GM19043 (cell line): ENCODE results near the gene AOAH.
"Not testable (repeated sequence)": the region's sequence is repeated elsewhere in the genome, so short reads cannot be mapped to it uniquely, and the experiment has no call there.

ENCODE experiments used
- ATAC-seq: cut with Tn5 transposase; IDR thresholded peaks from one replicate; pipeline ENCODE4 v1.9.1; 2021; ENCODE audit warnings: low read depth; ENCODE audit not compliant: unreplicated experiment

The AOAH gene

DNA sequence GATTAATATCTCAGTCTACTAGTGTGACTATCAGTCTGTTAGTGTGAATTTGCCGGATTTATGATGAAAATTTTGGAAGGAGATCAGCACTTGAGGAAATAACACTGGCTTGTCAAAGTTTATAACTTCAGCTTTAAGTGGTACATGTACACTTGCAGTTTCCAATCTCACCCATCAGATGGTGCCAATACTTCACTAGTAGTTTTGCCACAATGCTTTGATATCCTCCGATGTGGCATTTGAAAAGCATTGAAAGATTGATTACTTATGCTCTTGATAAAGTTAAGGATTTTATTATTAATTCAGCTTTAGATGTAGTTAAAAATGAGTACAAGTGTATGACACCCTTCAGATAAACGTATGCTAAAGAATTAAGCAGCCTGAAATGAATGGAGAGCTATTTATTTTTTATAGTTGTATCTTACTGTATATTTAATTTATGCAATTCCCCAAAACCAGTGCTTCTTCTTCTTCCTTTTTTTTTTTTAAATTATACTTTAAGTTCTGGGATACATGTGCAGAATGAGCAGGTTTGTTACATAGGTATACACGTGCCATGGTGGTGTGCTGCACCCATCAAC is 236.4 kb downstream of the AOAH start:
- ATAC-seq, result no peak

DNA sequence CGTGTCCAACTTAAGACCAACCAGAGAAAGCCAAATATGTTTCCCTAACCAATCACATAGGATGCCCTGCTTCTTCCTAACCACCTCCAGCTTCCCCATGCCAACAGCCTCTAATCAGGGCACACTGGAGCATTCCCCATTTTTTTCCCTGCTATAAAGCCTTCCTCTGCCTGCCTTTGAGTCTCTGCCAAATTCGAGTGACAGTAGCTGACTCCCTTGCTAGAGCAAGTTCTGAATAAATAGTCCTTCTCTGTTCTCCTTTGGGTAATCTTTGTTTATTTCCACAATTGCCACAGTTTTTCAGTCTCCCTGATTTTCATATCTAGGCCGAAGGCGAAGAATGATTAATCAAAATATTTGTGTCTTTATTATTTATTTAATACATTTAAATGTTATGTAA is 238.0 kb downstream of the AOAH start:
- no peak for ATAC-seq

DNA sequence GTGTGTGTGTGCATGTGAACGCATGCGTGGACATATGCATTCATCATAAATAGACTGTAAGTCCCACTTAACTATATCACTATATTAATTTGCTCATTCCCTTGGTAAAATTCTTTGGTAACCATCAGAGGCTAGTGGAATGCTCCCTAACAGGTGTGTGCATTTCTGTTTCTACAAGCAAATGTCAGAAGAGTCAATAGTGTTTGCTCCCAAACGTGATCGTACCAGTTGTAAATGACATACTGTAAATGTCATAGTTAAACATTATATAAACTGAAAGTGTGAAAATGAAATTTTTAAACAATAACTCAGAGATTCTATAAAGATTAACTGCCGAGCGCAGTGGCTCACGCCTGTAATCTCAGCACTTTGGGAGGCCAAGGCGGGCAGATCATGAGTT is 240.0 kb downstream of the AOAH start:
- no peak for ATAC-seq

DNA sequence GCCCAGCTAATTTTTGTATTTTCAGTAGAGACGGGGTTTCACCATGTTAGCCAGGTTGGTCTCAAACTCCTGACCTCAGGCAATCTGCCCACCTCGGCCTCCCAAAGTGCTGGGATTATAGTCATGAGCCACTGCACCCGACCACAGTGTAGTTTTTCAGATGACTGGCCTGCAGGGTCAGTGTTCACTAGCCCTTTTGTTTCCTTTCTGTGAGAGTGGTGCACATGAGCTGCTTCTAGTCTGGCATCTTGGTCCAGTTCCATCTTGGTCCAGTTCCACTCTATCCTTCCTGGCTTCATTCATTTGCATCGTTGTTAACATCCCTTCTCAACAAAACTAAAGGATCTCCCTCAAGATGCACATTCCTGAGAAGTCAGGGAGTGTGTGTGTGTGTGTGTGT is 240.4 kb downstream of the AOAH start:
- not testable (repeated sequence) for ATAC-seq

DNA sequence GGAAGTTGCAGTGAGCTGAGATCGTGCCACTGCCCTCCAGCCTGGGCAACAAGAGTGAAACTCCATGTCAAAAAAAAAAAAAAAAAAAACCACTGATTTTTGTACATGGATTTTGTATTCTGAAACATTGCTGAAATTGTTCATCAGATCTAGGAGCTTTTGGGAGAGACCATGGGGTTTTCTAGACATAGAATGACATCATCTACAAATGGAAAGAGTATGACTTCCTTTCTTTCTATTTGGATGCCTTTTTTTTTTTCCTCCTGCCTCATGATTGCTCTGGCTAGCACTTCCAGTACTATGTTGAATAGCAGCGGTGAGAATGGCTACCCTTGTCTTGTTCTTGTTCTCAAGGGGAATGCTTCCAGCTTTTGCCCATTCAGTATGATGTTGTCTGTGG is 245.5 kb downstream of the AOAH start:
- ATAC-seq, result no peak

DNA sequence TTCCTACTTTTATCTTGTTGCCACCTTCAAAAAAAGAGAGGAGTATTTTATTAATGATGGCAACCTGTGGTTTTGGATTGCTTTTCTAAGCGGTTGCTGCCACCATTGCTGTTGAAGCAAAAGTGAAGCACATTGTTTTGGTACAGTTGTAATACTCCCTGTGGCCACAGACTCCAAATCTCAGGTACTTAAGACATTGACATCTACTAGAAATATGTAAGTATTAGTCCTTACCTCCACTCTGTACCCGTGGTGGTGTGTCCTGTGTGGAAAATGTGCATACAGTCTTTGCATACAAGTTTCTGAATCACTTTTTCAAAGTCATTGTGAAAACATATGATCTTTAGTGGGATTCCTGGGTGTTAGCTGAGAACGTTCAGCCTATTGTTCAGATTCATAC is 248.9 kb downstream of the AOAH start:
- ATAC-seq, result no peak

DNA sequence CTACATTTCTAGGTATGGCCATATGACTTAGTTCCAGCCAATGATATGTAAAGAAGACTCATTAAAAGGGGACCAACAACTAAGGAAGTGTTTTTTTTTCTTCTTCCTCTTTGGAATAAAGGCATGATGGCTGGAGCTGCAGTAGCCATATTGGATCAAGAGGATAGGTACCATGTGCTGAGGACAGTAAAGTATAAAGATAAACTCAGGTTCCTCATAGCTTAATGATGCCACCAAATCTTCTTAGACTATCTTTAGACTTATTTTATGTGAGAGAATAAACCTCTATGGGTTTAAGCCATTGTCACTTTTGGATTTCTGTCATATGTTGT is 249.3 kb downstream of the AOAH start:
- no peak for ATAC-seq

DNA sequence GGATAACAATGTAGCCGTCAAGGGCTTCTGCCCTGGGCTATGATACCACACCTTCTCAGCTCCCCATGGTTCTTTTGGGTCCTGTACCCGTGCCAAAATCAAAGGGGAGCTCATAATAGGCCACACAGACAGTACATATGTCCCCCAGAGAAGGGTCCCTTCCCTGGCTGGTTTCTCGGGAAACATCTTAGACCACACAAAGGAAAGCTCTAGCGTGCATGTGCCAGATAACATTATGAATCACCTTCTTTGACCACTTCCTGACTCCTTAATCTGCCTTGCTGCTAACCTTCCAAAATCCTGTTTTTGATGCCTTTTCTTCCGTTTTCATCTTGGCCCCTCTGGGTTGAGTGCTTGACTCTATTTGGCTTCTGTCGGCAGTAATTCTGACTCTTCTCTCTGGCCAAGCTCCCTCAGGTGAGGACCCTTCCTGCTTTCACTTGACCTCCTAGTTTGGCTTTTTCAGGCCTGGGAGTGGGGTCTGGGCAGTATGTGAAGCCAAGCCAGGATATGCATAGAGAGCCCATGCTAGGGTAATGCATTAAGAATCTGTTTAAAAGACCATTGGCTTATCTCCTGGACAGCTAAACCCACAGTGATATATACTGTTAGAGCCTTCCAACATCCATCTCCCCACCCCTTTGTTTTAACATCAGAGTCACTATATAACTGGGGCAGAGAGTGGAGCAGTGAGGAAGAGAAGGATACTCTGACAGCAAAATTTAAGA is 249.8 kb downstream of the AOAH start:
- ATAC-seq, result no peak

DNA sequence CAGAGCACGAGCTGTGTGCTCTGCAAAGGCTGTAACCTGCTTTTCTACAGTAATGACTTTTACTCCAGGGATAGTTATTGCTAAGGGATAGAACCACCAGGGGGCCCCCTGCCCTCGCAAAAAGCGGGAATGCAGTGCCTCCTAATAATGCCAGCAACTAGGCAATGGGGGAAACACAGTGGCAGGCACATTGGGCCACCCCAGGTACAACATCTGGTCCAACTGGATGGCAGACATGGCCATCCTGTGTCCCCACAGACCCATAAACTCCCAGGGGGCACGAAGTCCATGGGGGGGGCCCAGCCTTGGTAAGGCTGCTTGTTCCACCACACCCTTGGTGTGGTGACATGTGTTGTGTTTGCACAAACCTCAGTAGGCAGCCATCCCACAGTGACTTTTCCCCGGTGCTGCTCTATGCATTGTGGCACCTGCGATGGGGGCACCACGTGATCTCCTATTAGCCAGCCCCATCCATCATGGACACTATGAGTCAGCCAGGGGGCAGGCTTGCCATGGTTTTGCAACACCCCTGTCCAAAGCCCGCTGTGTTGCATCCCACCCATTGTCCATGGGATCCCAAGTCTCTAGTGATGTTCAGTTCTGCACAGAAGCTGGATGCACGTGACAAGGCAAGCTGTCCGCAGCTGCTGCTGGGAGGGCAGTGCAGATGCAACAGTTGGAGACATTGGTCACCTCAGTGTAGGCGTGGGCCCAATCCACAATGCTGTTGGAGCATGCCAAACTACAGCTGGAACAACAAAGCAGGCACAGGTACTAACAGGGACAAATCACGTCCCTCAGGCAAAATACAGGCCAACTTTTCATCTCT is 250.6 kb downstream of the AOAH start:
- ATAC-seq, result no peak

DNA sequence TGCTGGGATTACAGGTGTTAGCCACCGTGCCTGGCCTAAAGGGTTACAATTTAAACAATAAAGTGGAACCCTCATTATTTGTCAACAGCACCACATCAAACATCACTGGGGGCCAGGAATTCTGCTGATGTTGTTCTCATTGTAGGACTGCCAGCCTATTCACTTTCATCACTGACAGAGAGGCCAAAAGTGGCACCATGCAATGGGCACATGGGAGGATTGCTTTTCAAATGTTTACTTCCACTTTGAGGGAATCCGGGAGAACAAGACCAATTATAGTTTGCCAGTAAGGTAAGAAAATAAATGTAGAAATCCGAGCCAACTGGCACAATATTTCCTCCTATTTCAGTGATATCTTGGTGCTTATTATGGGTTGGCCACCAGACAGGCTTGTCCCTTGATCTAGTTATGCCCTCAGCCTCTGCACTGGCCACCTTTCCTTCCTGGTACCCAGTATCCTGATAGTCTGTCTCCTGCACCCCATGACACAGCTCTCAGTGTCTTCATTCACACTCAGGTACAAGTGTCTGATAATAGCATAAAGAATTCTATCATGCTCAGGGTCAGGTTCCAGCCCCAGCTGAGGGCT is 252.1 kb downstream of the AOAH start:
- no peak for ATAC-seq

DNA sequence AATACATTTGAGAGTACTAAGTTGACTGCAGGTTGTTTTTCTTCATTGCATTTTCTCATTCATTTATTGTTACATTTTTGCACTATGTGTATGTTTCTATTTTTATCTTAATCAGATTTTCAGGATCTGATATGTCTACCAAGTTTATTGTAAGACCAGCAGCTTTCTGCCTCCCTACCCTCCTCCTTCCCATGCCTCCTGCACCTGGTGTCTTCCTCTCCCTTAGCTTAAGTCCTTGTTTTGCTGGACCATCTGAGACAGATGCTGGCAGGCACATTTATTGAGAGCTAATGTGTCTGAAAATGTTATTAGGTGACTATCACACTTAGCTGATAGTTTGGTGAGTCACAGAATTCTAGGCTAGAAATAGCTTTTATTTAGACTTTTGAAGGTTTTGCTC is 255.1 kb downstream of the AOAH start:
- ATAC-seq, result no peak

DNA sequence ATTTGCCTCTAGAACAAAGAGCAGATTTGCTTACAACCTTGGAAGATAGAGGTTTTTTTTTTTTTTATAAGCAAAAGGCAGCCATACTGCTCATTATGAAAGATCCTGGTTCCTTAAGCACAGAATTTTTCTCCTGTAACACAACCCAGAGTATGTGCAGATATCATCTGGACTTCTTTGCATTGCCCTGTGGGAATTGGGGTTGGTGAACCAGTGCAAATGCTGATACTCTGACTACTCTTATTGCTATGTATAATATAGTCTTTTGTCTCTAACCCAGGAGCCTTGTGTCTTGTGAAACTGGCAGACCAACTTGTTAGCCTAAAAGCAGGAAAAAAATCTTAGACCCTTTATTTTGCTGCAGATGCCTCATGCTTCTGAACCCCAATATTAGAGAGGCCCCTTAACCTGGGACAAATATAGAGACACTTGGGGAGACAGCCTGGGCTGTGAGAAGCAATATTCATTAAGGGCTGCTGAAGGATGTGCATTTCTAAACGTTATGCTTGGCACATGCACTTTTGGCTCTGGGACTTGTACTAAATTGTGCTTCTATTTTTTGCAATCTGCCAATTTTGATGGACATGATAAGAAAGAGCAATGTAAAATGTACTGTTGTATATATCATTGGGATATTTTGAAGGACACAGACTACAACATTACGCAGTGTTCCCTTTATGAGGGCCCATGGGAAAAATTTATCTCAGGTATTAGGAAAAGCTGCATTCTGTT is 255.8 kb downstream of the AOAH start:
- ATAC-seq, result no peak

DNA sequence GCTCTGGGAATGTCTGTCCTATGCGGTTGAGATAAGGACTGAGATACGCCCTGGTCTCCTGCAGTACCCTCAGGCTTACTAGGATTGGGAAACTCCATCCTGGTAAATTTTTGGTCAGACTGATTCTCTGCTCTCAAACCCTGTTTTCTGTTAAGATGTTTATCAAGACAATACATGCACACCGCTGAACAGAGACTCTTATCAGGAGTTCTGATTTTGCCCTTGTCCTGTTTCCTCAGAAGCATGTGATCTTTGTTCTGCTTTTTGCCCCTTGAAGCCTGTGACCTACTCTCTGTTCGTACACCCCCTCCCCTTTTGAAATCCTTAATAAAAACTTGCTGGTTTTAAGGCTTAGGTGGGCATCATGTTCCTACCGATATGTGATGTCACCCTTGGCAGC is 258.3 kb downstream of the AOAH start:
- ATAC-seq, result not testable (repeated sequence)

DNA sequence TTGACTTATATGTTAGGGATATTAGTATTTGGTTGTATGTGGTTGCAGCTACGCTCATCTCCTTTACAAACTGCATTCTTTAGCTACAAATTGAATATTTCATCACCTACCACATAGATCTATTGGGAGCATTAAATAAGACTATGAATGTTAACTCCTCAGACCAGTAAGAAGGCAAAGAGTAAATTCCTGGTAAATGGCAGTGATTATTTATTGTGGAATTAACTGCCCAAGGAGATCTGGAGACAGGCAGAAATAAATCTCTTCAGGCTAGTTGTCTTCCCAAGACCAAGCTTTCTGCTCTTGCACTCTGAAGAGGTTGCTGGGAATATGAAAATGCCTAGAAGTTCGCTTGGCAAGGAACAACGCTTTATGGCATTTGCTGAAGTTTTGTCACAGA is 260.0 kb downstream of the AOAH start:
- ATAC-seq, result no peak
